Skeletal muscle tissue (tissue), 4 donors: Measurements from ENCODE around the gene MYH8. TPM values are rescaled to one million over a fixed set of nuclear protein-coding genes. Genes with fewer than 3 reads are reported as not detected.

Experiments
- H3K27ac ChIP-seq: one replicate; pipeline ENCODE4 v1.7.0; 2013; ENCODE audit warnings: mild to moderate bottlenecking, low read depth, low read length, inconsistent platforms
- H3K27me3 ChIP-seq, 3 donors: one replicate each; pipeline ENCODE4 v1.7.0; 2013; ENCODE audit warnings: low read length in 3 of 3; ENCODE audit not compliant: control insufficient read depth in 3 of 3, insufficient read depth in 3 of 3
- H3K36me3 ChIP-seq, 3 donors: one replicate each; pipeline ENCODE4 v1.7.0; 2013; ENCODE audit warnings: low read length in 3 of 3; ENCODE audit not compliant: control insufficient read depth in 3 of 3, insufficient read depth in 3 of 3
- H3K4me1 ChIP-seq, 3 donors: one replicate each; pipeline ENCODE4 v1.7.0; 2013; ENCODE audit warnings: low read length in 3 of 3, mild to moderate bottlenecking in 3 of 3; ENCODE audit not compliant: control insufficient read depth in 3 of 3, insufficient read depth in 3 of 3
- H3K4me3 ChIP-seq, 3 donors: one replicate each; pipeline ENCODE4 v1.7.0; 2013; ENCODE audit warnings: low read length in 3 of 3
- H3K9ac ChIP-seq, 3 donors: one replicate each; pipeline ENCODE4 v1.7.0; 2013; ENCODE audit warnings: low read length in 3 of 3, mild to moderate bottlenecking in 3 of 3, moderate library complexity in 2 of 3, low read depth in 1 of 3
- H3K9me3 ChIP-seq, 3 donors: one replicate each; pipeline ENCODE4 v1.7.0; 2013; ENCODE audit warnings: low read length in 3 of 3; ENCODE audit not compliant: control insufficient read depth in 3 of 3
- total RNA-seq: library from RNA; depleted of rRNA; stranded (reverse); fragments of >200 nt; gene quantifications from one replicate; pipeline ENCODE4 v1.2.3, GENCODE V29; 2014
- donor health status: Osteomylitis.

The MYH8 gene
- total RNA-seq, 1 donor from 2014 or later, result 3,493 TPM

DNA sequence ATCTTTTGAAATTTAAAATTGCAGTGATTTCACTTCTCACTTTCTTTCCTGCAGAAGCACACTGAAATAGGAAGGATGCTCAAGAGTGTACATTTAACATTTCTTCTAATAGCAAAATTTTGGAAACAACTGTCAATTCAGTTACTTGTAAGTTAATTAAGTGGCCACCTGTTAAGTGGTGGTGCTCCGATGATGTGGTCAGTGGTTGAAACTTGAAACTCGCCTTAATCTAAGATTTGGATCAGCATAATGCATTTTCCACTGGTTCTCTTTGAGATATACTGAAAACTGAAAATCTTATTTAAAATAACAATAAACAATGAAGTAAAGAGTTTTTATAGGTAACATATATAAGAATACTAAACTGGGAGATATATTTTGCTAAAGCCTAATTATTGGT is 7.0 kb upstream of the MYH8 start:
- Histone ChIP-seq H3K36me3 (no peaks in the 10 kb centered on the region), H3K9ac (no peak overlapping the region), H3K27ac (no peak overlapping the region), H3K4me3 (no peak overlapping the region), H3K9me3 (no peaks in the 10 kb centered on the region), H3K27me3 (no peaks in the 10 kb centered on the region), H3K4me1 (no peaks in the 10 kb centered on the region)

DNA sequence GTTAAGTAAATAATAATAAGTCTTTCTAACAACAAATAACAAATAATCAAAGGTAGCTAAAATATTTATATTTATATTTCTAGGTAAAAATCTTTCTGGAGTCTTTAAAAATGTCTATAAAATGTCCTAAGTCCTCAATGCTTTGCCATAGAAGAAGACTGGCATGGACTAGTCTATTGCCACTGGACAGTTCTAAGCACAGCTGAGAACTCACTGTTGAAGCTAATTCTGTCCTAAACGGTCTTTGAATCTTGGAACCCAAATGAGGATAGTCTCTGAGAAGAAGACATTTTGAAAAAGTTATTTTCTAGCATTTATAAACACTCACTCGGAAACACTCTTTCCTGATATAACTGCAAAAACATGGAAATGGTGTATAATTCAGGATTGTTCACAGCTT is 539 bp downstream of the MYH8 start:
- Histone ChIP-seq H3K9me3 (no peaks in the 10 kb centered on the region), H3K9ac (no peak overlapping the region), H3K36me3 (no peaks in the 10 kb centered on the region), H3K27ac (no peak overlapping the region), H3K4me3 (no peak overlapping the region), H3K4me1 (no peaks in the 10 kb centered on the region), H3K27me3 (no peaks in the 10 kb centered on the region)

DNA sequence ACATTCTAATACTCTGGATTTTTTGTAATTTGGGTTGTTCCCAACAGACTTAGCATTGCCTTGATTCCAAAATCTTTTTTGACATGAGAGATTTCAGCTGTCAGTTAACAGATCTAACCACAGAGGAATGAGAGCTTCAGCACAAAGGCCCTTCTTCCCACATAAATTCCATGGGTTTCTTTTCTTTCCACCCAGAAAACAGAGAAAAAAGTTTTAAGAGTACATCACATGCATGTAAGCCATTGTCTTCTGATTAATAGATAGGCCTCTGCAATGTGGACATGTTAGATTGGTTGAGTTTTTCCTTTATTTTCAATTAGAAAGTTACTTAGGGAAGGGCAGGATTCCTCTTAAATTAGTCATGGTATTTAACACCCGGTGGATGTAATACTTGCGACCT is 939 bp downstream of the MYH8 start:
- no peaks in the 10 kb centered on the region for H3K36me3 ChIP-seq
- no peak overlapping the region for H3K27ac ChIP-seq
- no peak overlapping the region for H3K9ac ChIP-seq
- no peaks in the 10 kb centered on the region for H3K4me1 ChIP-seq
- no peaks in the 10 kb centered on the region for H3K9me3 ChIP-seq
- H3K4me3 ChIP-seq, result no peak overlapping the region
- no peaks in the 10 kb centered on the region for H3K27me3 ChIP-seq

DNA sequence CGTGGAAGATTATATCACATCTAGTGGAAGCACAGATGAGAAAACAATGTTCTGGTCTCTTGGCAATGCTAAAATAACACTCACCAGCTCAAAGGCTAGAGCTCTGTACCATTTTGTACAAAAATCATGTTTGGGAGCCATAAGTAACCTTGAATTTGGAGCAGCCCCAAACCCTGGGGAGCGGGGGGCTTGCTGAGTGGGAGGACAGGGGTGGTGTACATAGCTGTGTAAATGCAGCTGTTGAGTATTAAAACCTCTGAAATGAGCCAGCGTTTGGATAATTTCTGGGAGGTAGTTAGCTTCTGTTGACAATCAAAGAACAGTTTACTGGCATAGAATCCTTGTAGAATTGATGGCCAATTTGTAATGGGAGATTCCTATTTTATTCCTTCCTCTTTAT is 4.3 kb downstream of the MYH8 start:
- Histone ChIP-seq H3K4me3 (no peak overlapping the region), H3K27ac (no peak overlapping the region), H3K27me3 (no peaks in the 10 kb centered on the region), H3K36me3 (no peaks in the 10 kb centered on the region), H3K9me3 (no peaks in the 10 kb centered on the region), H3K9ac (no peak overlapping the region), H3K4me1 (no peaks in the 10 kb centered on the region)

DNA sequence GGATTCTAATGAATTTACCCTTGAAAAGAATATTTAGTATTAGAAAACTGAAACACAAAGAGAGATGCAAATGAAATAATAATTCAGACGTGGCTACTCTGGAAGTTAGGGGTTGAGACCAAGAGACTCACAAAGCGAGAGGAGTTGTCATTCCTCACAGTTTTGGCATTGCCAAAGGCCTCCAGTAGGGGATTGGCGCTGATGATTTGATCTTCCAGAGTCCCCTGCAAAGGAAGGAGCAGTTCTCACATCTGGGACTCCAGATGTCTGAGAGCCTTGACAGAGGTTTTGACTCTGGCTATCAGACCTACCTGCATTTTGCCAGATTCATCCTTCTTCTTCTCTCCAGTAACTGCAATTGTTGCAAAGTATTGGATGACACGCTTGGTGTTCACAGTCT is 6.6 kb downstream of the MYH8 start:
- Histone ChIP-seq H3K4me1 (no peaks in the 10 kb centered on the region), H3K27ac (no peak overlapping the region), H3K36me3 (no peaks in the 10 kb centered on the region), H3K27me3 (no peaks in the 10 kb centered on the region), H3K9me3 (no peaks in the 10 kb centered on the region), H3K9ac (no peak overlapping the region), H3K4me3 (no peak overlapping the region)

DNA sequence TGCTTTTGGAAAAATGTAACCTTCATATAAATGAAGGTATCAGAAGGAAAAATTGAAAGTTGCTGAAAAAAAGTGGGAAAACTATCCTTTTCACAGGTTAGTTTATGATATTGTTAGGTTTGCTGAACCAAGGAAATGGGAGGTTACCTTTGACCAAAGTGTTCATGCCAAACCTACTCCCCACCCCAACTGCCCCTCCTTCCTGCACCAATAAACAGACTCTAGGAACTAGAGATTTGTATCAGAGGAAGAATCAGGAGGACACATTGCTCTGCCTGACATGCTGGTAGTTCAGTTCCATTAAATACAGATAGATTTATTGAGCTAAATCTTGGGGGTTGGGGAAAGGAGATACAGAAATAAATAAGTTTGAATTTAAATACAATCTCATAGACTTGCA is 18.2 kb downstream of the MYH8 start:
- no peaks in the 10 kb centered on the region for H3K36me3 ChIP-seq
- no peak overlapping the region for H3K9ac ChIP-seq
- no peak overlapping the region for H3K27ac ChIP-seq
- no peak overlapping the region for H3K4me3 ChIP-seq
- no peaks in the 10 kb centered on the region for H3K4me1 ChIP-seq
- H3K27me3 ChIP-seq, result no peaks in the 10 kb centered on the region
- no peaks in the 10 kb centered on the region for H3K9me3 ChIP-seq

DNA sequence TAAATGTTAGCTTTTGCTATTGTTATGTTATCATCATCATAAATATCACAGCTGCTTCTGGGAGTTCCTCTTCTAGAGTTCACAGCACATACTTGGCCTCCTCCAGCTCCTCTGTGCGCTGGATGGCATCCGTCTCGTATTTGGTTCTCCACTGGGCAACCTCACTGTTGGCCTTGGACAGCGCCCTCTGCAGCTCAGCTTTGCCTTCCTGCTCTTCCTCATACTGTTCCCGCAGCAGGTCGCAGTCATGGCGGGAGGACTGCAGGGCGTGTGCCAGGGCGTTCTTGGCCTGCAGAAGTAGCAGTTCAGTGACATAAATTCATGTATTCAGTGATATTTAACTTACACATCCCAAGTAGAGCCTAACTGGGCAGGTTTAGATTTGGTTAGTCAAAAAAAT is 23.4 kb downstream of the MYH8 start:
- no peaks in the 10 kb centered on the region for H3K27me3 ChIP-seq
- H3K4me3 ChIP-seq, result no peak overlapping the region
- no peaks in the 10 kb centered on the region for H3K9me3 ChIP-seq
- no peak overlapping the region for H3K27ac ChIP-seq
- H3K9ac ChIP-seq, result no peak overlapping the region
- no peaks in the 10 kb centered on the region for H3K4me1 ChIP-seq
- no peaks in the 10 kb centered on the region for H3K36me3 ChIP-seq

DNA sequence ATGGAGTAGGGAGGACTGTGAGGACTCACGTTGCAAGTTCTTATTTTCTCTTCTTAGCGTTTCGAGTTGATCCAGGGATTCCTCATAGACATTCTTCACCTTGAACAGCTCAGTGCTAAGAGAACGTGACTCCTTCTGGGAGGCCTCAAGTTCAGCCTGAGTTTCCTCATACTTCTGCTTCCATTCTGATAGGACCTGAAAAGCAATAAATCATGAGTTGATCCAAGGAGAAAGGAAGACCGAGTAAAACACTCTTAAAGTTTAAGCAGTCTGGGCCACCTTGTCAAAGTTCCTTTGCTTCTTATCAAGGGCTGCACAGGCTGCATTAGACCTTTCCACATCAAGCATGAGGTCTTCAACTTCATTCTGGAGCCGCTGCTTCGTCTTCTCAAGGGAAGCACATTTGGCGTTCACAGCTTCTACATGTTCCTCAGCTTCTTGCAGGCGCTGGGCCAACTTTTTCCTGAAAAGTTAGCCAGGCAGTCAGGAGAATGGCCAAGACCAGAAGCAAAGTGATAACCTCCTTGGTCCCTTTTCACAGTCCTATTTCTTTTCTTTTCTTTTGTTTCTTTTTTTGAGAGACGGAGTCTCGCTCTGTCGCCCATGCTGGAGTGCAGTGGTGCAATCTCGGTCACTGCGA is 25.1 kb downstream of the MYH8 start:
- H3K36me3 ChIP-seq, result no peaks in the 10 kb centered on the region
- no peak overlapping the region for H3K4me3 ChIP-seq
- H3K9me3 ChIP-seq, result no peaks in the 10 kb centered on the region
- H3K27me3 ChIP-seq, result no peaks in the 10 kb centered on the region
- no peaks in the 10 kb centered on the region for H3K4me1 ChIP-seq
- H3K9ac ChIP-seq, result no peak overlapping the region
- no peak overlapping the region for H3K27ac ChIP-seq

DNA sequence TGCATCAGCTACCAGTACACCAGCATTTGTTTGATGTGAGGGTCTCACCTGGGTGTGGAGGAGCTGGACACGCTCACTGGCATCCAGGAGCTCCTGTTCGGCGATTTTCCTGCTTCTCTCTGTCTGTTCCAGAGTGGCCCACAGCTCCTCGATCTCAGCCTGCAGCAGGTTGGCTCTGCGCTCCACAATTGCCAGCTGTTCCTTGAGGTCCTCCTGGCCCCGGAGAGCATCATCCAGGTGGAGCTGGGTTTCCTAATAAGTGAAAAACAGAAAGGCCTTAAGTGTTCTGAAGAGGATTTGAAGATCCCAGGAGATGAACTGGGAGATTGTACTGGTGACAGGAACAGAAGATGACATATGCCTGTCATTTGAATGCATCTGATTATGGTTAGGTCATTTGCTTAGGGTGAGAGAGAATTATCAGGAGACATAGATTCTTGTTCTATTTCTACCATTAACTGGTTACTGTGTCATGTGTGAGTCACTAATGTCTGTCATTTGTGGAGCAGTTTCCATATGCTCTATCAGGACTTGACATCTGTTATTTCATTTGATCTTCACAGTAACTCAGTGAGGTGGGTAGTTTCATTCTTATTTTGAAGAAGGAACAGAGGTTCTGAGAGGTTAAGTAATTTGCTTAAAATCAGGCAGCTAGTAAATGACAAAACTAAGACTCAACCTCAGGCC is 27.4 kb downstream of the MYH8 start:
- no peaks in the 10 kb centered on the region for H3K4me1 ChIP-seq
- no peak overlapping the region for H3K27ac ChIP-seq
- no peaks in the 10 kb centered on the region for H3K9me3 ChIP-seq
- H3K9ac ChIP-seq, result no peak overlapping the region
- H3K36me3 ChIP-seq, result no peaks in the 10 kb centered on the region
- no peaks in the 10 kb centered on the region for H3K27me3 ChIP-seq
- H3K4me3 ChIP-seq, result no peak overlapping the region

DNA sequence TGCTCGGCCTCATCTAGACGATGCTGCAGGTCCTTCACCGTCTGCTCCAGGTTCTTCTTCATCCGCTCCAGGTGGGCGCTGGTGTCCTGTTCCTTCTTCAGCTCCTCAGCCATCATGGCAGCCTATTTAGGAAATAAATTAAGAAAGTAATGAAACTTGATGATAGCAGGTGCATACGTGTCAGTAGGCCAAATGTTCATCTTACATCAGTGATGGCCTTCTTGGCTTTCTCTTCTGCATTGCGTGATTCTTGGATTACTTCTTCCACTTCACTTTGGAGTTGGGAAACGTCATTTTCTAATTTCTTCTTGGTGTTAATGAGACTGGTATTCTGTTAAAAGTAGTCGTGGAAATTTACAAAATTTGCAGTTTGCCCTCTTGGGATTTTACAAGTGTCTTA is 28.9 kb downstream of the MYH8 start:
- H3K4me1 ChIP-seq, result no peaks in the 10 kb centered on the region
- H3K9me3 ChIP-seq, result no peaks in the 10 kb centered on the region
- H3K4me3 ChIP-seq, result no peak overlapping the region
- no peak overlapping the region for H3K27ac ChIP-seq
- no peaks in the 10 kb centered on the region for H3K36me3 ChIP-seq
- H3K9ac ChIP-seq, result no peak overlapping the region
- H3K27me3 ChIP-seq, result no peaks in the 10 kb centered on the region
